ENCODE measurements around the gene EPM2A.

- TF ChIP-seq POLR2A (IDR thresholded peaks at IDR 0.05; ENCODE audit: low read depth, low read length) (no peak), POLR2AphosphoS5 (IDR thresholded peaks at IDR 0.05; ENCODE audit: low read depth, low read length) (no peak), TAF1 (IDR thresholded peaks at IDR 0.05; ENCODE audit: borderline replicate concordance, low read depth, low read length) (no peak)
Observed at GRCh38 chr6:145587334-145587733, 148.0 kb downstream of the EPM2A start.
